Liver (tissue), 9 donors: ENCODE measurements around the gene CHST14. TPM values are rescaled to one million over a fixed set of nuclear protein-coding genes. Genes with fewer than 3 reads are reported as not detected.

Experiments used
- DNase-seq: peaks from one replicate; pipeline ENCODE4 v3.0.0-alpha.2; 2017; ENCODE audit warnings: low spot score
- H3K27ac ChIP-seq, 2 donors: one replicate each; pipeline ENCODE4 v1.7.0; 2013; ENCODE audit warnings: inconsistent platforms in 2 of 2, low read length in 2 of 2, control low read depth in 1 of 2, low read depth in 1 of 2, mild to moderate bottlenecking in 1 of 2
- H3K27me3 ChIP-seq, 4 donors: one replicate each; pipeline versions ENCODE4 v1.6.1 to v1.7.0; 2013; ENCODE audit warnings: low read length in 3 of 4, inconsistent platforms in 1 of 4, mild to moderate bottlenecking in 1 of 4, moderate library complexity in 1 of 4; ENCODE audit not compliant: control insufficient read depth in 4 of 4, insufficient read depth in 4 of 4
- H3K36me3 ChIP-seq, 4 donors: one replicate each; pipeline versions ENCODE4 v1.6.1 to v1.7.0; 2013; ENCODE audit warnings: low read length in 3 of 4, mild to moderate bottlenecking in 3 of 4, low read depth in 1 of 4, moderate library complexity in 1 of 4; ENCODE audit not compliant: control insufficient read depth in 4 of 4, insufficient read depth in 3 of 4
- H3K4me1 ChIP-seq, 4 donors: one replicate each; pipeline versions ENCODE4 v1.6.1 to v1.7.0; 2013; ENCODE audit warnings: low read length in 3 of 4, mild to moderate bottlenecking in 3 of 4, moderate library complexity in 1 of 4; ENCODE audit not compliant: control insufficient read depth in 4 of 4, insufficient read depth in 4 of 4
- H3K4me3 ChIP-seq, 3 donors: one replicate each; pipeline versions ENCODE4 v1.6.1 to v1.7.0; 2013; ENCODE audit warnings: low read length in 3 of 3, control low read depth in 1 of 3, low read depth in 1 of 3, mild to moderate bottlenecking in 1 of 3
- H3K9ac ChIP-seq, 2 donors: one replicate each; pipeline ENCODE4 v1.7.0; 2013; ENCODE audit warnings: low read length in 2 of 2, mild to moderate bottlenecking in 2 of 2, moderate library complexity in 2 of 2, control low read depth in 1 of 2, low read depth in 1 of 2
- H3K9me3 ChIP-seq, 4 donors: one replicate each; pipeline versions ENCODE4 v1.6.1 to v1.7.0; 2013; ENCODE audit warnings: low read length in 3 of 4; ENCODE audit not compliant: control insufficient read depth in 4 of 4
- EGR1 ChIP-seq, 2 donors: IDR thresholded peaks; 2 replicates each; pipeline ENCODE4 v1.6.1; 2016 to 2018; ENCODE audit warnings: antibody characterized with exemption in 2 of 2, low read depth in 2 of 2
- FOXA1 ChIP-seq: IDR thresholded peaks from 2 replicates; pipeline ENCODE4 v1.6.1; 2016; ENCODE audit warnings: antibody characterized with exemption
- GABPA ChIP-seq, 2 donors: IDR thresholded peaks in 1 of 2; conservative IDR thresholded peaks in 1 of 2; 2 replicates each; pipeline ENCODE4 v1.6.1; 2016; ENCODE audit warnings: antibody characterized with exemption in 2 of 2, mild to moderate bottlenecking in 1 of 2, moderate library complexity in 1 of 2
- HNF4A ChIP-seq, 2 donors: conservative IDR thresholded peaks; 2 replicates each; pipeline ENCODE4 v1.6.1; 2016; ENCODE audit warnings: antibody characterized with exemption in 2 of 2, mild to moderate bottlenecking in 2 of 2
- HNF4G ChIP-seq: IDR thresholded peaks from 2 replicates; pipeline ENCODE4 v1.6.1; 2016; ENCODE audit warnings: antibody characterized with exemption
- MAX ChIP-seq: IDR thresholded peaks from 2 replicates; pipeline ENCODE4 v1.6.1; 2016; ENCODE audit warnings: antibody characterized with exemption
- NR2F2 ChIP-seq: IDR thresholded peaks from 2 replicates; pipeline ENCODE4 v1.6.1; 2016; ENCODE audit warnings: antibody characterized with exemption
- RXRA ChIP-seq, 2 donors: IDR thresholded peaks; 2 replicates each; pipeline ENCODE4 v1.6.1; 2017 to 2018; ENCODE audit warnings: antibody characterized with exemption in 2 of 2, mild to moderate bottlenecking in 1 of 2
- SP1 ChIP-seq: IDR thresholded peaks from 2 replicates; pipeline ENCODE4 v1.6.1; 2018; ENCODE audit warnings: antibody characterized with exemption, mild to moderate bottlenecking
- TAF1 ChIP-seq: conservative IDR thresholded peaks from 2 replicates; pipeline ENCODE4 v1.6.1; 2016; ENCODE audit warnings: antibody characterized with exemption, mild to moderate bottlenecking
- YY1 ChIP-seq: IDR thresholded peaks from 2 replicates; pipeline ENCODE4 v1.6.1; 2016; ENCODE audit warnings: antibody characterized with exemption, mild to moderate bottlenecking
- WGBS: extraction: QIAGEN DNeasy Blood & Tissue Kit; methylation state at CpG from one replicate; pipeline ENCODE4 v1.1.7; 2013; 5-methylcytosine and 5-hydroxymethylcytosine counted together
- polyA plus RNA-seq, 2 donors: library from polyadenylated mRNA; stranded (reverse) in 1 of 2; unstranded in 1 of 2; fragments of 200-250 nt in 1 of 2; fragments of >200 nt in 1 of 2; fragmentation: Nextera tagmentation in 1 of 2; extraction: Ambion mirVana in 1 of 2; gene quantifications; one replicate each; pipeline versions ENCODE4 v1.2.1 to v1.2.3, GENCODE V29; 2013 to 2015
- total RNA-seq, 2 donors: library from RNA; depleted of rRNA; stranded (reverse); fragments of >200 nt; gene quantifications; one replicate each; pipeline ENCODE4 v1.2.3, GENCODE V29; 2014
- TF ChIP-seq, protein P1 (sequence below): fragments of 150-350 bp; IDR thresholded peaks from 2 replicates; pipeline ENCODE4 v1.5.1; 2017; ENCODE audit warnings: improper control_type of control experiment, low read depth, low read length; ENCODE audit not compliant: missing input control
- TF ChIP-seq, protein P2 (sequence below): IDR thresholded peaks from 2 replicates; pipeline ENCODE4 v1.6.1; 2016; ENCODE audit warnings: antibody characterized with exemption
- donor health status: healthy.
- donor health status: healthy.
- donor health status: healthy.
- donor health status: healthy.
- donor health status: healthy.

The CHST14 gene
- total and polyA plus RNA-seq, 4 donors, result 2.3 to 5.3 (median 3.1) TPM

DNA sequence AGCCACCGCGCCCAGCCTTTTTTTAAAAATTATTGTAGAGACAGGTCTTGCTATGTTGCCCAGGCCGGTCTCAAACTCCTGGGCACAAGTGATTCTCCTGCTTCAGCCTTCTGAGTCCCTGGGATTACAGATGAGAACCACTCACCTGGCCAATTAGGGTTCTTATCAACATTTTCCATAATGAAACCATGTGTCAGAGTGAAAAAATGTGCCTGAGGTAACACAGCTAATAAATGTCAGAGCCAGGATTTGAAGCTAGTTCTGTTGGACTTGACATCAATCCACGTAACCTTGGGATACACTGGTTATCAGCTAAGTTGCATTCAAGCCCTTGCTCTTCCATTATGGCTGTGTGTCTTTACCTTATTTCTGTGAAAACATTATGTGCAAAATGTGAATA lies 29.1 kb downstream of the CHST14 start:
- H3K9me3 ChIP-seq, result no peaks in the 10 kb centered on the region
- H3K27ac ChIP-seq, result no peak overlapping the region
- TF ChIP-seq, protein P1, sequence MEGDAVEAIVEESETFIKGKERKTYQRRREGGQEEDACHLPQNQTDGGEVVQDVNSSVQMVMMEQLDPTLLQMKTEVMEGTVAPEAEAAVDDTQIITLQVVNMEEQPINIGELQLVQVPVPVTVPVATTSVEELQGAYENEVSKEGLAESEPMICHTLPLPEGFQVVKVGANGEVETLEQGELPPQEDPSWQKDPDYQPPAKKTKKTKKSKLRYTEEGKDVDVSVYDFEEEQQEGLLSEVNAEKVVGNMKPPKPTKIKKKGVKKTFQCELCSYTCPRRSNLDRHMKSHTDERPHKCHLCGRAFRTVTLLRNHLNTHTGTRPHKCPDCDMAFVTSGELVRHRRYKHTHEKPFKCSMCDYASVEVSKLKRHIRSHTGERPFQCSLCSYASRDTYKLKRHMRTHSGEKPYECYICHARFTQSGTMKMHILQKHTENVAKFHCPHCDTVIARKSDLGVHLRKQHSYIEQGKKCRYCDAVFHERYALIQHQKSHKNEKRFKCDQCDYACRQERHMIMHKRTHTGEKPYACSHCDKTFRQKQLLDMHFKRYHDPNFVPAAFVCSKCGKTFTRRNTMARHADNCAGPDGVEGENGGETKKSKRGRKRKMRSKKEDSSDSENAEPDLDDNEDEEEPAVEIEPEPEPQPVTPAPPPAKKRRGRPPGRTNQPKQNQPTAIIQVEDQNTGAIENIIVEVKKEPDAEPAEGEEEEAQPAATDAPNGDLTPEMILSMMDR, result no peak
- no peak for TF ChIP-seq RXRA (IDR thresholded peaks at IDR 0.05)
- TF ChIP-seq NR2F2, result no peak
- TF ChIP-seq HNF4G, result no peak
- TF ChIP-seq, protein P2, sequence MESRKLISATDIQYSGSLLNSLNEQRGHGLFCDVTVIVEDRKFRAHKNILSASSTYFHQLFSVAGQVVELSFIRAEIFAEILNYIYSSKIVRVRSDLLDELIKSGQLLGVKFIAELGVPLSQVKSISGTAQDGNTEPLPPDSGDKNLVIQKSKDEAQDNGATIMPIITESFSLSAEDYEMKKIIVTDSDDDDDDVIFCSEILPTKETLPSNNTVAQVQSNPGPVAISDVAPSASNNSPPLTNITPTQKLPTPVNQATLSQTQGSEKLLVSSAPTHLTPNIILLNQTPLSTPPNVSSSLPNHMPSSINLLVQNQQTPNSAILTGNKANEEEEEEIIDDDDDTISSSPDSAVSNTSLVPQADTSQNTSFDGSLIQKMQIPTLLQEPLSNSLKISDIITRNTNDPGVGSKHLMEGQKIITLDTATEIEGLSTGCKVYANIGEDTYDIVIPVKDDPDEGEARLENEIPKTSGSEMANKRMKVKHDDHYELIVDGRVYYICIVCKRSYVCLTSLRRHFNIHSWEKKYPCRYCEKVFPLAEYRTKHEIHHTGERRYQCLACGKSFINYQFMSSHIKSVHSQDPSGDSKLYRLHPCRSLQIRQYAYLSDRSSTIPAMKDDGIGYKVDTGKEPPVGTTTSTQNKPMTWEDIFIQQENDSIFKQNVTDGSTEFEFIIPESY, result no peak
- no peak for TF ChIP-seq FOXA1
- TF ChIP-seq TAF1, result no peak
- H3K4me1 ChIP-seq, result no peaks in the 10 kb centered on the region
- 85% methylated on average over 4 of the region's 4 CpGs for WGBS
- no peak overlapping the region for H3K4me3 ChIP-seq
- no peaks in the 10 kb centered on the region for H3K36me3 ChIP-seq
- no peaks in the 10 kb centered on the region for H3K27me3 ChIP-seq
- no peak overlapping the region for H3K9ac ChIP-seq
- no peak for DNase-seq

DNA sequence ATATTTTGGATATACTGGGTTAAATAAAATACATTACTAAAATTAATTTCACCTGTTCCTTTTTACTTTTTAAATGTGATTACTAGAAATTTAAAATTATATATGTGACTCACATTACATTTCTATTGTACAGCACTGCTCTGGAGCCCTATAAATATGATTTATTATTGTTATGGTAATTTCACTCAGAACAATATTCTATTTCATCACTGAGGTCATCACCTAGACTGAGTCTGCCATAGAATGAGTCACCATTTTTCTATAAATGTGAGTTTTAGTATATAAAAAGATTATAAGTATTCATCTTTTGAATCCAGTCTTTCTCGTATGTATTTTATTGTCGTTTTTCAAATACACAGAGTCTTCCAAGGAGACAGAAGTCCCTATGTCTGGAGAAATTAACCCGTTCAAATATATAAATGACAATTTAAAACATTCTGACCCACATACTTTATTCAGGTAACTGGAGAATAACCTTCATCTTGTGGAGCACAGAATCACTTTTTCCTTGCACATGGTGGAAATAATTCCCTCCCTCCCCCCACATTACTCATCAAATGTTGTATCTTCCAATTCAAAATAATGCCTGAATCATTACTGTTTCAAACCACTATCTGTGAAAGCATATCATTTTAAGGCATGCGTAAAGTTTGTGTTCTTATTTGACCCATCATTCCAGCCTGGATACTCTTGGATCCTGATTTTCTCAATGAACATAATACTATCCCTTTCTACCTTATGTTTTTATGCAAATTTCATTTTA lies 30.0 kb downstream of the CHST14 start:
- H3K9me3 ChIP-seq, result no peaks in the 10 kb centered on the region
- no peak overlapping the region for H3K27ac ChIP-seq
- no peak overlapping the region for H3K9ac ChIP-seq
- no peaks in the 10 kb centered on the region for H3K27me3 ChIP-seq
- H3K4me1 ChIP-seq, result no peaks in the 10 kb centered on the region
- no peak overlapping the region for H3K4me3 ChIP-seq
- no peaks in the 10 kb centered on the region for H3K36me3 ChIP-seq
- DNase-seq, result no peak
- TF ChIP-seq RXRA (IDR thresholded peaks at IDR 0.05) (no peak), SP1 (no peak), NR2F2 (no peak), GABPA (IDR thresholded peaks at IDR 0.05 in 1 of 2, conservative IDR thresholded peaks at IDR 0.05 in 1 of 2) (no peak), MAX (no peak), EGR1 (IDR thresholded peaks at IDR 0.05; ENCODE audit: low read depth in 2 of 2) (no peak), HNF4A (conservative IDR thresholded peaks at IDR 0.05) (no peak), YY1 (no peak), HNF4G (no peak)
- TF ChIP-seq, protein P1, result no peak
- 84% methylated on average over 4 of the region's 4 CpGs for WGBS
